GM21515 (cell line): ENCODE data around the gene FBXL13.
"Not testable (repeated sequence)": the region's sequence is repeated elsewhere in the genome, so short reads cannot be mapped to it uniquely, and the experiment has no call there.

Source experiments
- ATAC-seq: cut with Tn5 transposase; IDR thresholded peaks from one replicate; pipeline ENCODE4 v1.9.1; 2021; ENCODE audit not compliant: unreplicated experiment

FBXL13 gene

DNA sequence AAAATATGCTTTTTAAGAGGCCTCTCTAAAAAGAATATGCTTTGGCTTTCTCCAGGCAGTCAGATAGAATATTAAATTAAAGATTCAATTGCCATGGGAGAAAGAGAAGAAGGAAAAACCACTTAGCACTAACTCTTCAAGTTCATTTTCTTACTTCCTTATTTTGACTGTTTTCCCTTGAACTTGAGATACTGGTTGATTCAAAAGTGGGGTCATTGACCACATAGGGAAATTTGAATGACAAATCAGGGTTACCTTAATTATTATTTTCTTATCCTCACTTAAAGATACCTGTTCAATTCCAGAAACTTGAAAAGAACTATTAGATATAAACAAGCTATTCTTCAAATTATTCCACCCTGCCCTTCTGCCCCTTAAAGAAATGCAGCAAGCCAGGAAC is 298.4 kb downstream of the FBXL13 start:
- not testable (repeated sequence) for ATAC-seq

DNA sequence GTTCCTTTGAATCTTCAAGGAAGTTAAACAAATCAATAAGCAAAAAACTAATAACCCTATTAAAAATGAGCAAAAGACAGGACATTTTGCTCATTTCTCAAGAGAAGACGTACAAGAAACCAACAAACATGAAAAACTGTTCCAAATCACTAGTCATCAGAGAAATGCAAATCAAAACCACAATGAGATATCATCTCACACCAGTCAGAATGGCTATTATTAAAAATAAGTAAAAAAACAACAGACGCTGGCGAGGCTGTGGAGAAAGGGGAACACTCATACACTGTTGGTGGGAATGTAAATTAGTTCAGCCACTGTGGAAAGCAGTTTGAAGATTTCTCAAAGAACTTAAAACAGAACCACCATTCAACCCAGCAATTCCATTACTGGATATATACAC is 304.1 kb downstream of the FBXL13 start:
- not testable (repeated sequence) for ATAC-seq

DNA sequence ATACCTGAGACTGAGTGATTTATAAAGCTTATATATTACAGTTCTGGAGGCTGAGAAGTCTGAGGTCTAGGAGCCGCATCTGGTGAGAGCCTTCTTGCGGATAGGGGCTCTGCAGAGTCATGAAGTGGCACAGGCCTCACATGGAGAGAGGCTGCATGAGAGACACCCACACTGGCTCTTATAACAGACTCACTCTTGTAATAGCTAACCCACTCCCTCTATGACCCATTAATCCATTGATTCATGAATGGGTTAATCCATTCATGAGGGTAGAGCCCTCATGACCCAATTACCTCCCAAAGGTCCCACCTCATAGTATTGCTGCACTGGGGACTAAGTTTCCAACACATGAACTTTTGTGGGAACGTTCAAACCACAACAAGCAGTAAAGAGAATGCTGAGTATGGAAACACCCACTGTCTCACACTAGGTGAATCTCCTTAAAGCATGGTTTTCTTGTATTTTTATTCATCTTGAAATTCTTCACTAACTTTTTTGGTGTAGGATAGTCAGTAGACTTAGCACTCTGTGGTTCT is 304.9 kb downstream of the FBXL13 start:
- not testable (repeated sequence) for ATAC-seq

DNA sequence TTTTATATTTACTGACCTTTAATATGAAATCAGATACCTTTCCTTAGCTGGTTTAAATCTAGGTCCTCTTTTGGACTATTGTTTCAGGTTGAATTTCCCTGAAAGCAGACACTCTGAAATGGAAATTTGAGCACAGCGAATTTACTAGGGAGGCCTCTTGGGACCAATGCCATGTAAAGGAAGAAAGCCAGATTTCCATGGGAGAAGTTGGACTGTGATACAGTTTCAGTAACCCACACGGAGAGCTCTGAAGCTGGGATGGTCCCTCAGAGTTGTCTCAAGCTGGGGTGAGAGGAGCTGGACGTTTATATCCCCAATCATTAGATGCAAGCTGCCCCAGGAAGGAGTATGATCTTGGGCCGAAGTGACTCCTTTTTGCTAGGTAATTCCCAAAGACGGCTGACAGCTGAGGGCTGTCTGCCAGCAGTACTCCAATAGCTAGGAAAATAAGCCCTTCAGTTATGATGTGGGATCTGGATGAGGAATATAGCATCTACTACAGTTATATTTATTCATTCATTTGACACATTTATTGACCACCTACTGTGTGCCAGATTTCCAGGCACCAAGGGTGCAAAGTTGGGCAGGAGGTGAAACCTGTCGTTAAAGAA is 311.2 kb downstream of the FBXL13 start:
- ATAC-seq = not testable (repeated sequence)
